Loucy (cell line): ENCODE data around the gene ADCY9.

Source experiments
- H2AFZ ChIP-seq: fragments of 200-600 bp; sonication (generic); 2 replicates; pipeline ENCODE4 v1.6.0; 2016; ENCODE audit warnings: antibody characterized with exemption, mild to moderate bottlenecking, low read length, moderate library complexity
- H3F3A ChIP-seq: fragments of 200-600 bp; 2 replicates; pipeline ENCODE4 v1.6.0; 2016; ENCODE audit warnings: antibody characterized with exemption, low read depth, mild to moderate bottlenecking
- H3K27me3 ChIP-seq: fragments of 200-600 bp; sonication (generic); 2 replicates; pipeline ENCODE4 v1.6.1; 2014; ENCODE audit warnings: low read length, mild to moderate bottlenecking; ENCODE audit not compliant: insufficient read depth, poor library complexity, severe bottlenecking
- H3K36me3 ChIP-seq: fragments of 200-600 bp; sonication (generic); 2 replicates; pipeline ENCODE4 v1.6.1; 2016; ENCODE audit warnings: low read length; ENCODE audit not compliant: insufficient read depth
- H3K4me1 ChIP-seq: fragments of 200-600 bp; sonication (generic); 2 replicates; pipeline ENCODE4 v1.5.1; 2014; ENCODE audit warnings: low read length, mild to moderate bottlenecking; ENCODE audit not compliant: insufficient read depth, poor library complexity, severe bottlenecking
- H3K4me2 ChIP-seq: fragments of 200-600 bp; sonication (generic); 2 replicates; pipeline ENCODE4 v1.6.0; 2014; ENCODE audit warnings: antibody characterized with exemption, low read length, low read depth, mild to moderate bottlenecking; ENCODE audit not compliant: poor library complexity, severe bottlenecking
- H3K4me3 ChIP-seq: fragments of 200-600 bp; sonication (generic); 2 replicates; pipeline ENCODE4 v1.5.1; 2014; ENCODE audit warnings: low read length, mild to moderate bottlenecking, mixed read lengths; ENCODE audit not compliant: poor library complexity, severe bottlenecking
- H3K79me2 ChIP-seq: fragments of 200-600 bp; sonication (generic); 2 replicates; pipeline ENCODE4 v1.6.1; 2014; ENCODE audit warnings: low read length; ENCODE audit not compliant: insufficient read depth
- H3K9ac ChIP-seq: fragments of 200-600 bp; sonication (generic); 2 replicates; pipeline ENCODE4 v1.6.0; 2014; ENCODE audit warnings: mild to moderate bottlenecking, low read depth, low read length, moderate library complexity; ENCODE audit not compliant: poor library complexity, severe bottlenecking
- H3K9me2 ChIP-seq: fragments of 200-600 bp; sonication (generic); replicated peaks from 2 replicates; pipeline ENCODE4 v1.6.1; 2016; ENCODE audit warnings: low read depth, low read length, mixed read lengths
- H3K9me3 ChIP-seq: fragments of 200-600 bp; sonication (generic); 2 replicates; pipeline ENCODE4 v1.6.1; 2014; ENCODE audit warnings: mild to moderate bottlenecking, antibody characterized with exemption, low read length, low read depth; ENCODE audit not compliant: insufficient read depth
- H4K20me1 ChIP-seq: fragments of 200-600 bp; sonication (generic); 2 replicates; pipeline ENCODE4 v1.6.0; 2014; ENCODE audit warnings: antibody characterized with exemption, low read length, mild to moderate bottlenecking; ENCODE audit not compliant: insufficient read depth, poor library complexity, severe bottlenecking
- CTCF ChIP-seq: fragments of 200-600 bp; sonication (generic); conservative IDR thresholded peaks from 2 replicates; pipeline ENCODE4 v1.5.1; 2014; ENCODE audit warnings: mild to moderate bottlenecking, antibody characterized with exemption, low read length
- EZH2phosphoT487 ChIP-seq: fragments of 200-600 bp; IDR thresholded peaks from 2 replicates; pipeline ENCODE4 v1.6.1; 2018; ENCODE audit warnings: antibody characterized with exemption, mild to moderate bottlenecking, moderate library complexity, borderline replicate concordance

The ADCY9 gene

GRCh38 chr16:4117250-4117578 is 972 bp upstream of the ADCY9 start:
- no peaks in the 10 kb centered on the region for H4K20me1 ChIP-seq
- H3K9me2 ChIP-seq = no peaks in the 10 kb centered on the region
- no peaks in the 10 kb centered on the region for H3K9me3 ChIP-seq
- H3K27me3 ChIP-seq = no peaks in the 10 kb centered on the region
- H3K4me2 ChIP-seq = no peak overlapping the region
- no peak overlapping the region for H3K9ac ChIP-seq
- no peak overlapping the region for H2AFZ ChIP-seq
- H3K79me2 ChIP-seq = no peaks in the 10 kb centered on the region
- H3K36me3 ChIP-seq = no peaks in the 10 kb centered on the region
- TF ChIP-seq EZH2phosphoT487 = no peak
- TF ChIP-seq CTCF = no peak
- H3F3A ChIP-seq = no peaks in the 10 kb centered on the region
- H3K4me3 ChIP-seq = no peak overlapping the region
- H3K4me1 ChIP-seq = no peaks in the 10 kb centered on the region

- no peaks in the 10 kb centered on the region for H3K4me1 ChIP-seq
- no peaks in the 10 kb centered on the region for H3F3A ChIP-seq
- no peak overlapping the region for H2AFZ ChIP-seq
- TF ChIP-seq CTCF (no peak), EZH2phosphoT487 (no peak)
- no peak overlapping the region for H3K4me2 ChIP-seq
- no peaks in the 10 kb centered on the region for H3K36me3 ChIP-seq
- H3K27me3 ChIP-seq = no peaks in the 10 kb centered on the region
- no peak overlapping the region for H3K9ac ChIP-seq
- H3K4me3 ChIP-seq = no peak overlapping the region
- H4K20me1 ChIP-seq = no peaks in the 10 kb centered on the region
- no peaks in the 10 kb centered on the region for H3K79me2 ChIP-seq
- H3K9me3 ChIP-seq = no peaks in the 10 kb centered on the region
- H3K9me2 ChIP-seq = no peaks in the 10 kb centered on the region
Observed at GRCh38 chr16:4115949-4116318, 308 bp downstream of the ADCY9 start.

GRCh38 chr16:4115209-4115948 is 863 bp downstream of the ADCY9 start:
- Histone ChIP-seq H4K20me1 (no peaks in the 10 kb centered on the region), H3K9ac (no peak overlapping the region), H2AFZ (no peak overlapping the region), H3K27me3 (no peaks in the 10 kb centered on the region), H3F3A (no peaks in the 10 kb centered on the region), H3K4me3 (no peak overlapping the region), H3K36me3 (no peaks in the 10 kb centered on the region), H3K9me2 (no peaks in the 10 kb centered on the region), H3K4me1 (no peaks in the 10 kb centered on the region), H3K9me3 (no peaks in the 10 kb centered on the region), H3K4me2 (no peak overlapping the region), H3K79me2 (no peaks in the 10 kb centered on the region)
- TF ChIP-seq CTCF (no peak), EZH2phosphoT487 (no peak)
